Ovary (tissue), 3 donors: ENCODE data around the gene PRDM16.

ENCODE experiments used
- POLR2A ChIP-seq: fragments of 450-650 bp; IDR thresholded peaks from one replicate; pipeline ENCODE4 v1.6.1; 2017; ENCODE audit warnings: antibody characterized with exemption, mild to moderate bottlenecking, moderate library complexity
- TF ChIP-seq, protein P1 (sequence below), 3 donors: fragments of 450-650 bp in 2 of 3; fragments of 200-600 bp in 1 of 3; IDR thresholded peaks; one replicate each; pipeline versions ENCODE4 v1.5.1 to v1.8.0; 2016 to 2022; ENCODE audit warnings: antibody characterized with exemption in 3 of 3, mild to moderate bottlenecking in 1 of 3
- donor health status: DM: no; HTN: no; CAD: no.

DNA sequence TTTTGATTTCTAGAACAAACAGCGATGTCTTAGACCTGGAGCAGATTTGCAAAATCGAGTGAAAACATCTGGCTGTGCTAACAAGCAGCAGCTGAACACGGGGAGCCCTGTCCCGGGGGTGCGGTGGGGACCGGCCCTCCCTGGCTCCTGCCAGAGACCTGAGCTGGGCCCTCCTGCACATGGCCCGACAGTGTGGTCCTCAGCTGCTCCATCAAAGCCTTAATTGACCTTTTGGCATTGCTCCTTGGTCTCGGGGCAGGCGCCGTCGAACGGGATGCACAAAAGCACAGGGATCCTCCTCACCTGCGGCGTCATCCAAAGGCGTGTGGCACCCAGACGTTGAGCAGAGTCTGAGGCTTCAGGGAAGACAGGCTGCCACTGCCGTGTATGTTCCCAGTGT lies 73.2 kb downstream of the PRDM16 start:
- no peak for TF ChIP-seq POLR2A
- TF ChIP-seq, protein P1, sequence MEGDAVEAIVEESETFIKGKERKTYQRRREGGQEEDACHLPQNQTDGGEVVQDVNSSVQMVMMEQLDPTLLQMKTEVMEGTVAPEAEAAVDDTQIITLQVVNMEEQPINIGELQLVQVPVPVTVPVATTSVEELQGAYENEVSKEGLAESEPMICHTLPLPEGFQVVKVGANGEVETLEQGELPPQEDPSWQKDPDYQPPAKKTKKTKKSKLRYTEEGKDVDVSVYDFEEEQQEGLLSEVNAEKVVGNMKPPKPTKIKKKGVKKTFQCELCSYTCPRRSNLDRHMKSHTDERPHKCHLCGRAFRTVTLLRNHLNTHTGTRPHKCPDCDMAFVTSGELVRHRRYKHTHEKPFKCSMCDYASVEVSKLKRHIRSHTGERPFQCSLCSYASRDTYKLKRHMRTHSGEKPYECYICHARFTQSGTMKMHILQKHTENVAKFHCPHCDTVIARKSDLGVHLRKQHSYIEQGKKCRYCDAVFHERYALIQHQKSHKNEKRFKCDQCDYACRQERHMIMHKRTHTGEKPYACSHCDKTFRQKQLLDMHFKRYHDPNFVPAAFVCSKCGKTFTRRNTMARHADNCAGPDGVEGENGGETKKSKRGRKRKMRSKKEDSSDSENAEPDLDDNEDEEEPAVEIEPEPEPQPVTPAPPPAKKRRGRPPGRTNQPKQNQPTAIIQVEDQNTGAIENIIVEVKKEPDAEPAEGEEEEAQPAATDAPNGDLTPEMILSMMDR (IDR thresholded peaks at IDR 0.05): no peak
